OCI-LY3 (cell line): ENCODE measurements around the gene FAH.

Experiments used
- H2AFZ ChIP-seq: fragments of 200-600, 300-600 bp; shearing (Covaris generic); 2 replicates; pipeline ENCODE4 v1.6.0; 2014; ENCODE audit warnings: antibody characterized with exemption, low read depth, low read length
- H3K27ac ChIP-seq: fragments of 200-600, 300-600 bp; sonication (generic); 2 replicates; pipeline ENCODE4 v1.5.1; 2014; ENCODE audit warnings: mild to moderate bottlenecking, low read length, moderate library complexity, mixed read lengths
- H3K27me3 ChIP-seq: fragments of 200-600, 300-600 bp; sonication (generic); 2 replicates; pipeline ENCODE4 v1.6.1; 2014; ENCODE audit warnings: low read depth, low read length, mixed read lengths
- H3K36me3 ChIP-seq: fragments of 200-600, 300-600 bp; sonication (generic); replicated peaks from 2 replicates; pipeline ENCODE3; 2014; ENCODE audit warnings: low read depth, low read length, mixed read lengths
- H3K4me1 ChIP-seq: fragments of 300-600, 200-600 bp; sonication (generic); 2 replicates; pipeline ENCODE4 v1.6.1; 2014; ENCODE audit warnings: low read length, mixed read lengths
- H3K4me2 ChIP-seq: fragments of 200-600, 300-600 bp; sonication (generic); 2 replicates; pipeline ENCODE4 v1.6.1; 2014; ENCODE audit warnings: low read length, mixed read lengths
- H3K4me3 ChIP-seq: fragments of 300-600, 200-600 bp; sonication (generic); 2 replicates; pipeline ENCODE4 v1.5.1; 2014; ENCODE audit warnings: antibody characterized with exemption, mild to moderate bottlenecking, low read length, moderate library complexity
- H3K79me2 ChIP-seq: fragments of 300-600, 200-600 bp; shearing (Covaris generic); 2 replicates; pipeline ENCODE4 v1.6.1; 2014; ENCODE audit warnings: mild to moderate bottlenecking, low read length, mixed read lengths
- H3K9ac ChIP-seq: fragments of 300-600, 200-600 bp; shearing (Covaris generic); 2 replicates; pipeline ENCODE4 v1.6.0; 2014; ENCODE audit warnings: mild to moderate bottlenecking, low read length, moderate library complexity
- H3K9me3 ChIP-seq: fragments of 200-600, 300-600 bp; shearing (Covaris generic); 2 replicates; pipeline ENCODE4 v1.6.1; 2014; ENCODE audit warnings: low read length, mixed read lengths; ENCODE audit not compliant: insufficient read depth
- H4K20me1 ChIP-seq: fragments of 200-600, 300-600 bp; sonication (generic); 2 replicates; pipeline ENCODE4 v1.6.1; 2016; ENCODE audit warnings: low read length, mixed read lengths; ENCODE audit not compliant: insufficient read depth
- EZH2phosphoT487 ChIP-seq: fragments of 200-600 bp; shearing (Covaris generic); IDR thresholded peaks from 2 replicates; pipeline ENCODE4 v1.6.1; 2018; ENCODE audit warnings: antibody characterized with exemption, mixed run types, low read depth
- TF ChIP-seq, protein P1 (sequence below): fragments of 200-600, 300-600 bp; sonication (generic); IDR thresholded peaks from 2 replicates; pipeline ENCODE4 v1.5.1; 2014; ENCODE audit warnings: antibody characterized with exemption, low read length, low read depth

The FAH gene

DNA sequence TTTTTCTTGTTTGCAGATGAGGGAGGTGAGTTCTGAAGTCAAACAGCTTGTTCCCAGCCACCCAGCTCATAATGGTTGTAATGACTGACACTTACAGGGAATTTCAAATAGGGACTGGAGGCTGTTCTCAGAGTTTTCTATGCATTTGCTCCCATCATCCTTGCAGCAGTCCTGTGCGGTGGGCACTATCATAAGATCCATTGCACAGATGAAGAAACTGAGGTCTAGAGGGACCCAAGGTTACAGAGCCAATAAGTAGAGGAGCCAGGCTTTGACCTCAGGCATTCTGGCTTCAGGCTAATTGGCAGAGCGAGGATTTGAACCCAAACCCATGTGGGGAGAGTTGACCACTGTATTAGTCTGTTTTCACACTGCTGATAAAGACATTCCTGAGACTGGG lies 32.4 kb downstream of the FAH start:
- Histone ChIP-seq H3K27me3 (no peaks in the 10 kb centered on the region), H2AFZ (no peak overlapping the region), H3K4me2 (no peak overlapping the region), H3K79me2 (no peaks in the 10 kb centered on the region), H3K4me1 (no peaks in the 10 kb centered on the region), H3K4me3 (no peak overlapping the region), H3K9me3 (no peaks in the 10 kb centered on the region), H3K9ac (no peak overlapping the region), H3K27ac (no peak overlapping the region), H3K36me3 (no peaks in the 10 kb centered on the region), H4K20me1 (no peaks in the 10 kb centered on the region)
- TF ChIP-seq, protein P1, sequence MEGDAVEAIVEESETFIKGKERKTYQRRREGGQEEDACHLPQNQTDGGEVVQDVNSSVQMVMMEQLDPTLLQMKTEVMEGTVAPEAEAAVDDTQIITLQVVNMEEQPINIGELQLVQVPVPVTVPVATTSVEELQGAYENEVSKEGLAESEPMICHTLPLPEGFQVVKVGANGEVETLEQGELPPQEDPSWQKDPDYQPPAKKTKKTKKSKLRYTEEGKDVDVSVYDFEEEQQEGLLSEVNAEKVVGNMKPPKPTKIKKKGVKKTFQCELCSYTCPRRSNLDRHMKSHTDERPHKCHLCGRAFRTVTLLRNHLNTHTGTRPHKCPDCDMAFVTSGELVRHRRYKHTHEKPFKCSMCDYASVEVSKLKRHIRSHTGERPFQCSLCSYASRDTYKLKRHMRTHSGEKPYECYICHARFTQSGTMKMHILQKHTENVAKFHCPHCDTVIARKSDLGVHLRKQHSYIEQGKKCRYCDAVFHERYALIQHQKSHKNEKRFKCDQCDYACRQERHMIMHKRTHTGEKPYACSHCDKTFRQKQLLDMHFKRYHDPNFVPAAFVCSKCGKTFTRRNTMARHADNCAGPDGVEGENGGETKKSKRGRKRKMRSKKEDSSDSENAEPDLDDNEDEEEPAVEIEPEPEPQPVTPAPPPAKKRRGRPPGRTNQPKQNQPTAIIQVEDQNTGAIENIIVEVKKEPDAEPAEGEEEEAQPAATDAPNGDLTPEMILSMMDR, result no peak
- TF ChIP-seq EZH2phosphoT487, result no peak

DNA sequence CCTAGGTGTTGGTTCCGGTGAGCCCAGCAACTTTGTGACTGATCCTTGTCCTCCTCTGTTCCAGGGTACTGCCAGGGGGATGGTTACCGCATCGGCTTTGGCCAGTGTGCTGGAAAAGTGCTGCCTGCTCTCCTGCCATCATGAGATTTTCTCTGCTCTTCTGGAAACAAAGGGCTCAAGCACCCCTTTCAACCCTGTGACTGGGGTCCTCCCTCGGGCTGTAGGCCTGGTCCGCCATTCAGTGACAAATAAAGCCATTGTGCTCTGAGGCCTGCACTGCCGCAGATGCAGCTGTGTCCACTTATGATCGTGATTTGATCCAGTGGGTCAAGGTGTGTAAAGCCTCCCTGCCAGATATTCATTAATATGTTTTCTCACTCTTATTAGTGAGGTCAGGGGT lies 33.3 kb downstream of the FAH start:
- Histone ChIP-seq H3K36me3 (no peaks in the 10 kb centered on the region), H2AFZ (no peak overlapping the region)
- TF ChIP-seq, protein P1, result no peak
- TF ChIP-seq EZH2phosphoT487, result no peak

DNA sequence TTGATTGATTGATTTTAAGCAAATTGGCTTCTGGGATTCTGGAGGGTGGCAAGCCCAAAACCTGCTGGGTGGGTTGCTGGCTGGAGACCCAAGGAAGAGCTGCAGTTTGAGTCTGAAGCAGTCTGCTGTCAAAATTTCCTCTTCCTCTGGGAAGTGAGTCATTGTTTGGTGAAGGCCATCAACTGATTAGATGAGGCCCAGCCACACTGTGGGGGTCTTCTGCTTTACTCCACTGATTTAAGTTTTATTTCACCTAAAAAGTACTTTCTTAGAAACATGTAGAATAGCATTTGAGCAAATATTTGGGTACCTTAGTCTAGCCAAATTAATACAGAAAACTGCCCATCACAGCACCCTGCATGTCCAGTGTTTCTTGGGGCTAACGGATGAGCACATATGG lies 33.8 kb downstream of the FAH start:
- H3K9ac ChIP-seq, result no peak overlapping the region
- no peak overlapping the region for H3K4me2 ChIP-seq
- H3K27ac ChIP-seq, result no peak overlapping the region
- H3K4me1 ChIP-seq, result no peaks in the 10 kb centered on the region
- H3K27me3 ChIP-seq, result no peaks in the 10 kb centered on the region
- H4K20me1 ChIP-seq, result no peaks in the 10 kb centered on the region
- H2AFZ ChIP-seq, result no peak overlapping the region
- H3K79me2 ChIP-seq, result no peaks in the 10 kb centered on the region
- TF ChIP-seq EZH2phosphoT487, result no peak
- TF ChIP-seq, protein P1, result no peak
- H3K36me3 ChIP-seq, result no peaks in the 10 kb centered on the region
- no peaks in the 10 kb centered on the region for H3K9me3 ChIP-seq
- H3K4me3 ChIP-seq, result no peak overlapping the region

More for the DNA sequence above, 33.3 kb downstream of the FAH start:
- Histone ChIP-seq H3K4me1 (no peaks in the 10 kb centered on the region), H3K27ac (no peak overlapping the region), H3K4me3 (no peak overlapping the region), H4K20me1 (no peaks in the 10 kb centered on the region), H3K9ac (no peak overlapping the region), H3K27me3 (no peaks in the 10 kb centered on the region), H3K79me2 (no peaks in the 10 kb centered on the region), H3K9me3 (no peaks in the 10 kb centered on the region), H3K4me2 (no peak overlapping the region)

DNA sequence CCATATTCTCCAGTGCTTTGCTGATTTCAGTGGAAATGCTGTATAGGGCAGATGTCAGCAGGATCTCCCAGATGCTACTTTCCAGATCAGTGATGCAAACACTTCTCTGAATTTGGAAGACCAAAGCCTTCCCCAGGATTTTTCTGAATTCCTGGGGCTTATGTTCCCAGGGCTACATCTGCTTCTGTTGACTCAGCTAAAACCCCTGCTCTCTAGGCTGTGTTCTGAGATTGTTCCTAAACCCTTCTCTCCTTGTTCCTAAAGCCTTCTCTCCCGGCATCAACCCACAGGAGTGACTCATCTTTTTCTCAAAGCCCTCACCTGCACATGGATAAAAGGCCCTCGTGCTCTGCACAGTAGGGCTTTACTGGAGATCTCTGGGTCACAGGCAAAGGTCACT lies 35.5 kb downstream of the FAH start:
- Histone ChIP-seq H3K4me1 (no peaks in the 10 kb centered on the region), H3K9ac (no peak overlapping the region), H3K79me2 (no peaks in the 10 kb centered on the region), H3K36me3 (no peaks in the 10 kb centered on the region), H3K27ac (no peak overlapping the region), H3K27me3 (no peaks in the 10 kb centered on the region), H2AFZ (no peak overlapping the region), H3K4me3 (no peak overlapping the region), H3K9me3 (no peaks in the 10 kb centered on the region), H3K4me2 (no peak overlapping the region), H4K20me1 (no peaks in the 10 kb centered on the region)
- no peak for TF ChIP-seq EZH2phosphoT487
- TF ChIP-seq, protein P1, result no peak
